DOHH2 (cell line): ENCODE measurements around the gene ZZZ3.

ENCODE experiments used
- EZH2phosphoT487 ChIP-seq: fragments of 200-600 bp; sonication (generic); IDR thresholded peaks from 2 replicates; pipeline ENCODE4 v1.6.1; 2017; ENCODE audit warnings: borderline replicate concordance, mild to moderate bottlenecking, antibody characterized with exemption, low read length, moderate library complexity, mixed read lengths
- TF ChIP-seq, protein P1 (sequence below): fragments of 200-600 bp; sonication (generic); IDR thresholded peaks from one replicate; pipeline ENCODE4 v1.5.1; 2014; ENCODE audit warnings: antibody characterized with exemption, mild to moderate bottlenecking, low read depth, low read length; ENCODE audit not compliant: poor library complexity, severe bottlenecking

DNA sequence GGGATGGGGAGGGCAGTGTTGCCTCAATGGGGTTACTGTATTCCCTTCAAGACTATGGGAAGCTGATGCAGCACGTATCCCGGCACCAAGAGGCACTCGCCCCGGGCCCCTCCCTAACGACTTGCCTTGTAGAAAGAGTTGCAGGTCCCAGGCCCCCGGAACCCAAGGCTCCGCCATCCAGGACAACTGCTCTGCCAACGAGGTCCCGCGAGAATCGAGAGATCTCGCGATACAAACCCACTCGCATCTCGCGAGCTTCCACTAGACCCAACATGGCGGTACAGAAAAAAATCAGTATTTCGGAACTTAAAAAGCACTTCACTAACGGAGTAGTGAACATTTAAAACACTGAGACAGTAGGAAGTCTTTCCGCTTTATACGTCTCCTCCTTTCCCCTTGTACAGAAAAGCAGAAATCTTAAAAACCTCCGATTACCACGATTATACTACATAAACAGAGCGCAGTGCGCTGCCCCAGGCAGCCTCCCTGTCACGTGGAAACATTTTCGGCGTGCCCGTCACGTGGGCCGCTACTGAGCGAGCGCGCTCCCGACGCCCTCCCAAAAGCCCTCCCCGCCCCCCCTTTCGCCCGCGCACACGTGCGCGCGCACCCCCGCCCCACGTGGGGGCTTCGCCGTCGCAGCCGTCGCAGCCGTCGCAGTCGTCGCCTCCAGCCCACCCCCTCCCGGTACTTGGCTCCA, at the start of gene ZZZ3:
- TF ChIP-seq, protein P1, sequence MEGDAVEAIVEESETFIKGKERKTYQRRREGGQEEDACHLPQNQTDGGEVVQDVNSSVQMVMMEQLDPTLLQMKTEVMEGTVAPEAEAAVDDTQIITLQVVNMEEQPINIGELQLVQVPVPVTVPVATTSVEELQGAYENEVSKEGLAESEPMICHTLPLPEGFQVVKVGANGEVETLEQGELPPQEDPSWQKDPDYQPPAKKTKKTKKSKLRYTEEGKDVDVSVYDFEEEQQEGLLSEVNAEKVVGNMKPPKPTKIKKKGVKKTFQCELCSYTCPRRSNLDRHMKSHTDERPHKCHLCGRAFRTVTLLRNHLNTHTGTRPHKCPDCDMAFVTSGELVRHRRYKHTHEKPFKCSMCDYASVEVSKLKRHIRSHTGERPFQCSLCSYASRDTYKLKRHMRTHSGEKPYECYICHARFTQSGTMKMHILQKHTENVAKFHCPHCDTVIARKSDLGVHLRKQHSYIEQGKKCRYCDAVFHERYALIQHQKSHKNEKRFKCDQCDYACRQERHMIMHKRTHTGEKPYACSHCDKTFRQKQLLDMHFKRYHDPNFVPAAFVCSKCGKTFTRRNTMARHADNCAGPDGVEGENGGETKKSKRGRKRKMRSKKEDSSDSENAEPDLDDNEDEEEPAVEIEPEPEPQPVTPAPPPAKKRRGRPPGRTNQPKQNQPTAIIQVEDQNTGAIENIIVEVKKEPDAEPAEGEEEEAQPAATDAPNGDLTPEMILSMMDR: no peak
- no peak for TF ChIP-seq EZH2phosphoT487
